ENCODE results near the gene PPP2R2C. TPM values are rescaled to one million over a fixed set of nuclear protein-coding genes. Genes with fewer than 3 reads are reported as not detected.

PPP2R2C gene
- total RNA-seq, 1 experiment from 2014 or later, result 8.1 TPM

- H3K18ac ChIP-seq (ENCODE audit: insufficient read length, low read depth, low read length), result no peak overlapping the region
- no peak overlapping the region for H4K8ac ChIP-seq (replicated peaks; ENCODE audit: insufficient read length, low read depth, low read length)
- H2BK120ac ChIP-seq (ENCODE audit: low read depth, low read length, poor library complexity, severe bottlenecking), result no peak overlapping the region
- no peak overlapping the region for H3T11ph ChIP-seq (ENCODE audit: low read length)
- no peak overlapping the region for H3K27ac ChIP-seq (ENCODE audit: insufficient read length, low read depth, low read length)
- H3K79me1 ChIP-seq (ENCODE audit: insufficient read depth, low read depth, low read length, poor library complexity, severe bottlenecking), result no peaks in the 10 kb centered on the region
- Mint-ChIP-seq H3K4me1 (no peaks in the 10 kb centered on the region), H3K9me3 (no peaks in the 10 kb centered on the region), H3K27me3 (ENCODE audit: low read depth) (no peaks in the 10 kb centered on the region), H3K27ac (no peak overlapping the region), H3K36me3 (ENCODE audit: insufficient read depth in 1 of 3, low read depth in 3 of 3) (no peaks in the 10 kb centered on the region), H3K4me3 (no peak overlapping the region)
- no peak overlapping the region for H2BK5ac ChIP-seq (ENCODE audit: insufficient read length, low read length)
- DNase-seq, result no peak
- no peak overlapping the region for H2BK15ac ChIP-seq (ENCODE audit: low read depth, low read length)
- no peaks in the 10 kb centered on the region for H3K27me3 ChIP-seq (ENCODE audit: insufficient read depth, low read length)
- H3K23ac ChIP-seq (ENCODE audit: insufficient read length, low read depth, low read length), result no peak overlapping the region
- no peak overlapping the region for H3K9ac ChIP-seq (ENCODE audit: extremely low read depth, insufficient read length, low read length)
- H3K23me2 ChIP-seq (ENCODE audit: insufficient read length, low read depth, low read length, poor library complexity, severe bottlenecking), result no peaks in the 10 kb centered on the region
- H2AFZ ChIP-seq (ENCODE audit: low read length), result no peak overlapping the region
- H3K14ac ChIP-seq (ENCODE audit: insufficient read depth, low read length), result no peak overlapping the region
- no peak for TF ChIP-seq CTCF (conservative IDR thresholded peaks at IDR 0.05)
- H3K9me3 ChIP-seq (ENCODE audit: control insufficient read depth, low read depth, low read length), result no peaks in the 10 kb centered on the region
- no peaks in the 10 kb centered on the region for H4K20me1 ChIP-seq (ENCODE audit: control insufficient read depth, insufficient read depth, insufficient read length)
- no peak overlapping the region for H4K91ac ChIP-seq (ENCODE audit: insufficient read length, low read depth, low read length)
- H3K4me2 ChIP-seq (ENCODE audit: insufficient read depth, insufficient read length, low read length), result no peak overlapping the region
- no peak overlapping the region for H2AK5ac ChIP-seq (ENCODE audit: insufficient read length, low read length)
- H2BK12ac ChIP-seq (ENCODE audit: insufficient read length, low read depth, low read length), result no peak overlapping the region
- H3K56ac ChIP-seq (ENCODE audit: insufficient read length, low read depth, low read length), result no peak overlapping the region
- H4K5ac ChIP-seq (ENCODE audit: insufficient read length, low read depth, low read length), result no peak overlapping the region
- H3K4me1 ChIP-seq (ENCODE audit: insufficient read depth, low read length), result no peaks in the 10 kb centered on the region
- H2BK20ac ChIP-seq (ENCODE audit: low read depth, low read length, poor library complexity, severe bottlenecking), result no peak overlapping the region
- no peaks in the 10 kb centered on the region for H3K79me2 ChIP-seq (ENCODE audit: insufficient read depth, low read length)
- WGBS (ENCODE audit: extremely low coverage, insufficient read length, low lambda C conversion rate), result no CpG with 5 or more reads among the region's 3 CpGs
- H3K4ac ChIP-seq (ENCODE audit: low read depth, low read length), result no peak overlapping the region
These were observed 49.5 kb downstream of the PPP2R2C start for GRCh38 chr4:6422866-6423265.

Data from H9 (cell line).